H7 (cell line): ENCODE measurements around the gene ADSS1. TPM values are rescaled to one million over a fixed set of nuclear protein-coding genes. Genes with fewer than 3 reads are reported as not detected.

Experiments
- DNase-seq: peaks from one replicate; pipeline ENCODE4 v3.0.0; 2012
- H3K27me3 ChIP-seq: 2 replicates; pipeline ENCODE4 v1.6.0; 2011; ENCODE audit warnings: mild to moderate bottlenecking, low read length; ENCODE audit not compliant: control insufficient read depth, insufficient read depth
- H3K36me3 ChIP-seq: replicated peaks from 2 replicates; pipeline ENCODE4 v1.5.1; 2011; ENCODE audit warnings: low read length; ENCODE audit not compliant: control insufficient read depth, insufficient read depth
- H3K4me3 ChIP-seq: 2 replicates; pipeline ENCODE4 v1.5.1; 2011; ENCODE audit warnings: low read depth, mild to moderate bottlenecking, control low read depth, low read length, moderate library complexity; ENCODE audit not compliant: insufficient read depth
- total RNA-seq: library from RNA; depleted of rRNA; stranded (reverse); fragments of >200 nt; shearing (Covaris generic); gene quantifications from 2 replicates; pipeline ENCODE4 v1.2.3, GENCODE V29; 2014

ADSS1 gene
- total RNA-seq, 1 experiment from 2014 or later = 10.3 TPM

DNA sequence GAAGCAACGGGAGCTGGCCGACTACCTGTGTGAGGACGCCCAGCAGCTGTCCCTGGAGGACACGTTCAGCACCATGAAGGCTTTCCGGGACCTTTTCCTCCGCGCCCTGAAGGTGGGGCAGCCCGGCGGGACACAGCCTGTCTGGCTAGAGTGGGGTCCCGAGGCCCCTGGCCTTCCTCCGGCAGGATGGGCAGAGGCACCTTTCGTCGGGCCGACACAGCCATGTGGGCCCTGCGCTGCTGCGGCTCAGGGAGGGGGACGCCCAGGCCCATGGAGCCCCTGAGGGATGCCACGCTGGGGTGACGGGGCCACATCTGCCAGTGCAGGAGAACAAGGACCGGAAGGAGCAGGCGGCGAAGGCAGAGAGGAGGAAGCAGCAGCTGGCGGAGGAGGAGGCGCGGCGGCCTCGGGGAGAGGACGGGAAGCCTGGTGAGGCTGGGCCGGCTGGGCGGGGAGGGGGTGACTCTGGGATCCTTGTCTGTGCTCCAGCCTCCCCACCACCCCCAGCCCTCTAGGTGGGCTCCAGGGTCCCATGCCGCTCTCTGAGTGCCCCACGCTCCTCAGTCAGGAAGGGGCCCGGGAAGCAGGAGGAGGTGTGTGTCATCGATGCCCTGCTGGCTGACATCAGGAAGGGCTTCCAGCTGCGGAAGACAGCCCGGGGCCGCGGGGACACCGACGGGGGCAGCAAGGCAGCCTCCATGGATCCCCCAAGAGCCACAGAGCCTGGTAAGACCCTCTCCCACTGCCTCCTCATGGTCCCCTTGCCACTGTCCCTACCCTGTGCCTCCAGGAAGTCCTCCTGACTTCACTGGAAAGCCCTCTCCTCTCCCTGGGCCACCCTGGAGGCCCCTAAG is 10.9 kb upstream of the ADSS1 start:
- Histone ChIP-seq H3K27me3 (no peaks in the 10 kb centered on the region), H3K36me3 (peaks cover 8% of the 10 kb centered on the region), H3K4me3 (no peak overlapping the region)
- DNase-seq = peak; percentile 66

DNA sequence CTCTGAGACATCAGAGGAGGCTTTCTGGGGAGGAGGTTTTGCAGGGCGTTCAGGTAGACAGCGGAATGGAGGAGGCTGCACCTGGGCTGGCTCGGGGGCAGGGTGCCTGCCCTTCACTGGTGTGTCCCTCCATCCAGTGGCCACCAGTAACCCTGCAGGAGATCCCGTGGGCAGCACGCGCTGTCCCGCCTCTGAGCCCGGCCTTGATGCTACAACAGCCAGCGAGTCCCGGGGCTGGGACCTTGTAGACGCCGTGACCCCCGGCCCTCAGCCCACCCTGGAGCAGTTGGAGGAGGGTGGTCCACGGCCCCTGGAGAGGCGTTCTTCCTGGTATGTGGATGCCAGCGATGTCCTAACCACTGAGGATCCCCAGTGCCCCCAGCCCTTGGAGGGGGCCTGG is 10.0 kb upstream of the ADSS1 start:
- Histone ChIP-seq H3K27me3 (no peaks in the 10 kb centered on the region), H3K36me3 (peaks cover 8% of the 10 kb centered on the region), H3K4me3 (no peak overlapping the region)
- peak; percentile 59 for DNase-seq

DNA sequence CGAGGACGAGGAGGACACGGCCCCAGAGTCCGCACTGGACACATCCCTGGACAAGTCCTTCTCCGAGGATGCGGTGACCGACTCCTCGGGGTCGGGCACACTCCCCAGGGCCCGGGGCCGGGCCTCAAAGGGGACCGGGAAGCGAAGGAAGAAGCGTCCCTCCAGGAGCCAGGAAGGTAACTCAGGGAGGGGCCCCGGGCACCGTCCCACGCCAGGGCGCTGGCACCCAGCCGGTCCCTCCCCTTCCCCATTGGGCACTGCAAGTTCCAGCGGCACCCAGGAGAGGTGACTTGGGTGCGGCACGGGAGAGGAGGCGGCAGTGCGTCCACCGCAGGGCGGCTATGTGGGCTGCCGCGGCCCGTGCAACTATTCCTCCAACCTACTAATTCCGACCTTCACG is 9.3 kb upstream of the ADSS1 start:
- no peak overlapping the region for H3K4me3 ChIP-seq
- H3K36me3 ChIP-seq = peaks cover 8% of the 10 kb centered on the region
- H3K27me3 ChIP-seq = no peaks in the 10 kb centered on the region
- peak; percentile 69 for DNase-seq

DNA sequence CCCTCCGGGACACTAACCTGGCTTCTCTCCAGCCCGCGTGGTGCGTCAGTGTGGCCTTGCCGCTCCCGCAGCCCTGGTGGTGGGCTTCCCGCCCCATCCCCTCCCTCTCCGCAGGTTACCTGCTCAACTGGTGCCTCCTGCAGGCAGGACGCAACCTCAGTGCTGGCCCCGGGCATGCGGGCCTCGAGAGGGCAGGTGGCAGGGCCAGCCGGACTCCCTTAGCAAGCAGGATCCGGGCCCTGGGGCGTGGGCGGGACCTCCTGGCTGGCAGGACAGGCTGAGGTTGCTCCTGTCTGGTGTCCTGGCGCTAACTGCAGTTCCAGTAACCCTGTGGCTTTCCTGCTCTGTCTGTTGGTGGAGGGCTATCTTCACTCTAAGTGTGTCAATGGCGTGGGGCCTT is 8.6 kb upstream of the ADSS1 start:
- peaks cover 7% of the 10 kb centered on the region for H3K36me3 ChIP-seq
- no peaks in the 10 kb centered on the region for H3K27me3 ChIP-seq
- no peak overlapping the region for H3K4me3 ChIP-seq
- peak; percentile 69 for DNase-seq

DNA sequence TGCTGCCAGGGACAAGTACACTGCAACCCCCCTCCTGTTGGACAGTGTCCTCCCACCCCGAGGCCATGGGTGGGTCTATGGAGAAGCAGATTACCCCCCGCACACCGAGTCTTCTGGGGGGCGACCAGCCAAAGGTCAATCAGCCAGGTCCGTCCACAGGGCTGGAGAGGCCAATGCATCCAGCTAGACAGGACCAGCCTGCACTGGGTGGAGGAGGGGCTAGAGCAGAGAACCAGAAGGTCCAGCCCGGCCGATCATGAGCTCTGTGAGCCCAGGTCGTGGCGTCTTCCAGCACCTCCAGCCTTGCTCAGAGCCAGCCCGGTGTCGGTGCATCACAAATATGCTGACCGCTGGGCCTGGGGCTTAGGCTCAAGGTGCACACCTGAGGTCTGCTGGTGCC is 8.2 kb upstream of the ADSS1 start:
- H3K36me3 ChIP-seq = peaks cover 5% of the 10 kb centered on the region
- H3K27me3 ChIP-seq = no peaks in the 10 kb centered on the region
- DNase-seq = peak; percentile 57
- no peak overlapping the region for H3K4me3 ChIP-seq

DNA sequence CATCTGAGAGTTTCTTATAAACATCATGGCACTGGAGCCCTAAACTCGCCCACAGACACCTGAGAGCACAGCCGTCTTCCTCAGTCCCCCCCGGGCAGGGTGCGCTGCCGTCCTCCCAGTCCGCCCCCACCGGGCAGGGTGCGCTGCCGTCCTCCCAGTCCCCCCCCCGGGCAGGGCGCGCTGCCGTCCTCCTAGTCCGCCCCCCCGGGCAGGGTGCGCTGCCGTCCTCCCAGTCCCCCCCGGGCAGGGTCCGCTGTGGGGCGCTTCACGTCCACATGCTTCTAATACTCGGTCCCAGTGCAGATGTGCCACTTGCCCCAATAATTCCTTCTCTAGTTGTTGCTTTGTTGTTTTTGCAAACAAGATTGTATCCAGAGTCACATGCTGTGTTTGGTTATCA is 6.9 kb upstream of the ADSS1 start:
- DNase-seq = no peak
- Histone ChIP-seq H3K4me3 (no peak overlapping the region), H3K27me3 (no peaks in the 10 kb centered on the region), H3K36me3 (peaks cover 3% of the 10 kb centered on the region)

DNA sequence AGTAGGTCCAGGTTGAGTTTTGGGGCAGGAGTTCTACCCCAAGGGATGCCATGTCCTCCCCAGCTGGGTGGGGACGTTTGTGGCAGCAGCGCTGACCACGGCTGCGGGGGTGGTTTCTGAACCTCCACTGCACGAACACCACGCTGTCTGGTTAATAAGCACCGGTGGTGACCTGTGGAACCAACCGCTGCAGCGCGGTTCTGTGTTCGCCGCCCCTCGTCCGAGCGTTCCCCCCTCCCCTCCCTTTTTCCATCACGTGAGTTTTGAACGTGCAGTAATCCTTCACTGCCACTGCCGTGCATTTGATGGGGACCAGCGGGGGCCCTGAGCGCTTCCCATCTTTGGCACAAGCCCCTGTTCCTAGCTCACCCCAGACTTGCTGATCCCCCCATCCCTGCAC is 6.4 kb upstream of the ADSS1 start:
- Histone ChIP-seq H3K36me3 (peaks cover 3% of the 10 kb centered on the region), H3K4me3 (no peak overlapping the region), H3K27me3 (no peaks in the 10 kb centered on the region)
- no peak for DNase-seq

DNA sequence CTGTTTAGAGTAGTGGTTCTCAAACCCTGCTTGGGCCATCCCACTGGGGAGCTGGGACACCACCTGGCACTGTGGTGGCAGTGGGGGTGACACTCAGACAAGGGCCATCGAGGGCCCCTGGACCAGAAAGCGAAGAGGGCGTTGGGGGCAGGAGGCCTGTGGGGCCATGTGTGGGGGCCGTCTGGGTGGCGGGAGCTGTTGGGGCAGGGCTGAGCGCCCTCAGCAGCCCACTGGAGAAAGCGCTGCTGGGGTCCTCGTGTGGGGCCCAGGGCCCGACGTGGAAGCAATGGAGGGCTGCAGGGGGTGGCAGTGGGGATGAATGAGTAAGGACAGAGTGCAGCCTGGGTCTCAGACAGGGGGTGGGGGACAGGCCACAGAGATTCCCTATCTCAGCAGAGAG is 5.9 kb upstream of the ADSS1 start:
- Histone ChIP-seq H3K27me3 (no peaks in the 10 kb centered on the region), H3K4me3 (no peak overlapping the region), H3K36me3 (peaks cover 3% of the 10 kb centered on the region)
- DNase-seq = no peak

DNA sequence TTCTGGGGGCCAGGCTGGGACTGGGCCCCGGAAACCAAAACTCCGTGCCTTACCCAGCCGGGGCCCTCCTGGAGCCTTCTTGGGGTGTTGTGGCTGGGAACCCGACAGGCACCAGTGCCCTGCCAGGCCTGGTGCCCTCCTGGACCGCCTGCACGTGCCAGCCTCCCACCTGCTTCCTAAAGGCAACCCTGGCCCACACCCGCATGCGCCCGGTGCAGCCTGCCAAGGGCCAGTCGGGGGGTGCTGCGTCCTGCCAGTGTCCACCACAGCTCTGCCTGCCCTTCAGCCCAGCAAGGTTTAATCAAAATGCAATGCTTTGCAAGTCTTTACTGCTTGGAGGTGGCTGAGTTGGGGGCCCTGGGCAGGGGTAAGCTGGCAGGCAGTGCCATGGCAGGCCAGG is 5.2 kb upstream of the ADSS1 start:
- H3K27me3 ChIP-seq = no peaks in the 10 kb centered on the region

DNA sequence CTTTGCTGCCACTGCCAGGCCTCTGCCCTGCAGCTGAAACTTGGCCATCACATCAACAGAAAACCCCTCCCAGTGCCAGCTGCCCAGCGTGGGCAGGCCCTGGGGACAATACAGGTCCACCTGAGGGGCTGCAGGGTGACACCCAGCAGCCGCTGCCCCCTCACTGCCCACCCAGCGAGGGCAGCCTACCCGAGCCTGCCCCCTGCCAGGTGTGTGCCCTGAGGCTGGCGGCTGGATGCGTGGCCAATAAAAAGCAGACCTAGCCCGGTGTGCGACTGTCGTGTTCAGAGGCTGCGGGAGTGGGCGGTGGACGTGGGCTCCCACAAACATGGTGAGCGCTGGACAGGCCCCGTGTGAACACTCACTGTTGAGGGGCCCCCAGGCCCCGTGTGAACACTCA is 4.7 kb upstream of the ADSS1 start:
- no peak for DNase-seq
- no peak overlapping the region for H3K4me3 ChIP-seq
- H3K36me3 ChIP-seq = peaks cover under 1% of the 10 kb centered on the region
- no peaks in the 10 kb centered on the region for H3K27me3 ChIP-seq

More for the DNA sequence above, 5.2 kb upstream of the ADSS1 start:
- no peak for DNase-seq
- Histone ChIP-seq H3K36me3 (peaks cover 3% of the 10 kb centered on the region), H3K4me3 (no peak overlapping the region)

DNA sequence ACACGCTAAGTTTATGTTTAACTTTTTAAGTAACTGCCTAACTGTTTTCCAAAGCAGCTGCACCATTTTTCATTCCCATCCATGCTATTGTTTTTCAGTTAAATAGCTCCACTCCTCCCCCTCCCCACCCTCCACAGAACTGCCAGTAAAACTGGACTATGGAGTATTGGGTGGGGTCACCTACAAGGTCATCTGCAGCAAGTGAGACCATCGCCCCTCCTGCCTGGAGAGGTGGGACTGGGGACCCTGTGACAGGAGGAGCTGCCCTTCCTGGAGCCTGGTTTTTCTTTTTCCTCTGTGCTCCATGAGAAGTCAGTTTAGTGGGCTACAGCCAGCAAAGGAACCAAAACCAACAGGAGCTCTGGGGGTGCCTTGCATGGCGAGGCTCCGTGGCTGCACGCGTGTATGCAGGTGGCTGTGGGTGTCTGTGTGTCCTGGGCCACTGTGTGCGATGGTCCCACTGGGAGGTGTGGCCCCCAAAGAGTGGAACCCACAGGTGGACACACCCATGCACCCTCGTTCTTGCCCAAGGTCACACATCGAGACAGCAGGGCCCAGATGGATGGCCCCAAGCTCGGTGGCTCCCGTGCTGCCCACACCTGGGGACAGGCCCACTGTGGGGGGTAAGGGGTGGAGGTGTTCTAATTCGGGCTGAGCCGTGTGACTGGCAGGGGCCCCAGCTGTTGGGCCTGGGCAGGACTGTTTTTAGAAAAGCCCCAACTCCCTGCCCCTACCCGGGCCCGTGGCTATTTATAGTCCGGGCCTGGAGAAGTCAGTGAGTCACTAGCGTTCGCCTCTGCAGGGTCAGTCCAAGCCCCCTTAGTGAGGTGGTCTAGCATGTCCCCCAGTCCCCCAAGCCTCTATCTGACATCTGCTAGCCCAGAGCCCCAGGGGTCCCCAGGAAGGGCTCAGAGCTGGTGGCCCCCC is 2.3 kb upstream of the ADSS1 start:
- no peak for DNase-seq
- no peak overlapping the region for H3K4me3 ChIP-seq
- H3K36me3 ChIP-seq = no peaks in the 10 kb centered on the region; the same call in 1 of the 2 replicates
- H3K27me3 ChIP-seq = 0 out of 2 replicates have a peak, but pooled peaks cover 2% of the 10 kb centered on the region

DNA sequence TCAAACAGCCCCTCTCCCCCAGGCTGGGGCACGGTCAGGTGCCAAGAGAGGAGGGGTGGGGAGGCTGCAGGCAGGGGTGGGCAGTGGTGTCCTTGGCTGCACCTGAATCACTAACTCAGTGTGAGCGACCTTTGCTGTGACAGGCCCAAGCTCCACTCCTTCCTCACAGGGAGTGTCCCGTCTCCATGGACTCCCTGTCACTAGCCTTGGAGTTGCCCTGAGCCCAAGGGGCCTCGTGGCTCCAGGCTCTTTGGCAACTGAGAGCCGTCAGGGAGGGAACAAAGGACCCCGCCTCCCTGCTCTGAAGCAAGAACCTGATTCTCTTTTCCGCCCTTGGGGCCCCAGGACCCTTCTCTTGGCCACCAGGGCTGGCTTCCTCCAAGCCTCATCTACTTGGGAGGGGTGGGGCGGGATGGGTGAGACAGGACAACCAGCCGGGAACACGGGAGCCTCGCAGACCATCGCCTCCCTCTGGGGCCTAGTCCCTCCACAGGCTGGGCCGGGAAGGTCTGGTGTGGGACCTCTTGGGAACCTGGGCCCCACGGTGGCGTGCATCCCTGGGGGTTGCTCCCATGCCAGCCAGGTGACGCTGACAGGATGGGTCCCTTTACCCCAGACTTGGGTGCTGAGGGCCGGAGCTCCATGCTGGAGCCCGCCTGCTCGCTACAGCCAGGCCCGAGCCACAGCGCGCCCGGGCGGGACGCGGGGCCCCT is 935 bp upstream of the ADSS1 start:
- Histone ChIP-seq H3K36me3 (no peaks in the 10 kb centered on the region; the same call in 1 of the 2 replicates), H3K27me3 (0 out of 2 replicates have a peak, but pooled peaks cover 2% of the 10 kb centered on the region), H3K4me3 (peak overlapping the region; percentile 79; the same call in 1 of the 2 replicates)
- peak; percentile 88 for DNase-seq

DNA sequence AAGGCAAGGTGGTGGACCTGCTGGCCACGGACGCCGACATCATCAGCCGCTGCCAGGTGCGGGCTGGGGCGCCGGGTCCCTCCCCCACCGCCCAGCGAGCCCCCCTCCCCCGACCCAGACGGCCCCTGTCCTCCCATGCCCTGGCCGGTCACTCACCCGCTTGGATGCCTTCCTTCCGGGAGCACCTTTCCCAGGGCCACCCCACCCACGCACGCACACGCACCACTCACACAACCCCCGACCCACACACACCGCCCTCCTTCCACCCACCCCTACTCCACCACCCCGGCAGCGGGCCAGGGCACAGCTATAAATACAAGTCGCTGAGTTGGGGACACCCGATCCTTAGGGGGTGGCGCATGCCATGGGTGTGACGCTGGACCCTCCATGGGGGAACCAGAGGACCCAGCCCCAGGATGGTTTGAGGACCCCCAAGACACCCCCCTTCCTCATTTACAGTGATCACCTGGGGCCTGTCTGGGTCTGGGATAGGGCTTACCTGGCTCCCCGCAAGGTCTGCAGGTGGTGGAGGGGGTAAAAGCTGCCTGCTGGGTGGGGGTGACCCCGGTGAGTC is 465 bp downstream of the ADSS1 start:
- Histone ChIP-seq H3K4me3 (peak overlapping the region; percentile 79), H3K27me3 (0 out of 2 replicates have a peak, but pooled peaks cover 2% of the 10 kb centered on the region), H3K36me3 (no peaks in the 10 kb centered on the region)
- peak; percentile 91 for DNase-seq
